K562 (cell line): ENCODE measurements around the gene ZFYVE1. TPM values are rescaled to one million over a fixed set of nuclear protein-coding genes. Genes with fewer than 3 reads are reported as not detected.
A peak's percentile ranks its signal among the peaks of the same experiment; 100 is the strongest.

ENCODE experiments used
- ATF1 ChIP-seq, 2 experiments: fragments of 450-650 bp in 1 of 2; IDR thresholded peaks; 2 replicates each; pipeline ENCODE4 v1.6.1; 2016; ENCODE audit warnings: missing compliant biosample characterization in 1 of 2, missing genetic modification characterization in 1 of 2
- BRD9 ChIP-seq: fragments of 450-650 bp; IDR thresholded peaks from 2 replicates; pipeline ENCODE4 v1.6.1; 2018; ENCODE audit warnings: low read depth; ENCODE audit not compliant: partially characterized antibody
- EGR1 ChIP-seq: fragments of 450-650 bp; conservative IDR thresholded peaks from 2 replicates; pipeline ENCODE4 v1.6.1; 2017; ENCODE audit warnings: mild to moderate bottlenecking
- HES1 ChIP-seq: fragments of 450-650 bp; IDR thresholded peaks from 2 replicates; pipeline ENCODE4 v1.6.1; 2016; ENCODE audit warnings: low read depth, mild to moderate bottlenecking, moderate library complexity
- HMGN3 ChIP-seq: IDR thresholded peaks from 2 replicates; pipeline ENCODE4 v1.6.1; 2011; ENCODE audit warnings: borderline replicate concordance, low read depth, mild to moderate bottlenecking, mixed read lengths, low read length; ENCODE audit not compliant: insufficient read length; ENCODE audit errors: extremely low read depth
- JUNB ChIP-seq: fragments of 450-650 bp; formaldehyde crosslinking; conservative IDR thresholded peaks from 2 replicates; pipeline ENCODE4 v1.4.0; 2020; ENCODE audit warnings: mild to moderate bottlenecking
- MAZ ChIP-seq, 2 experiments: fragments of 450-650 bp in 1 of 2; sonication (generic) in 1 of 2; formaldehyde crosslinking; IDR thresholded peaks in 1 of 2; conservative IDR thresholded peaks in 1 of 2; 2 replicates each; pipeline versions ENCODE4 v1.4.0 to v1.5.0; 2020; ENCODE audit warnings: mild to moderate bottlenecking in 1 of 2, missing genetic modification reagents in 1 of 2
- MGA ChIP-seq: fragments of 450-650 bp; IDR thresholded peaks from 2 replicates; pipeline ENCODE4 v1.6.1; 2016; ENCODE audit warnings: mild to moderate bottlenecking, moderate library complexity
- NRF1 ChIP-seq, 2 experiments: fragments of 450-650 bp; IDR thresholded peaks in 1 of 2; conservative IDR thresholded peaks in 1 of 2; 2 replicates each; pipeline ENCODE4 v1.6.1; 2014; ENCODE audit warnings: mild to moderate bottlenecking in 2 of 2
- RFX5 ChIP-seq: IDR thresholded peaks from 2 replicates; pipeline ENCODE4 v1.6.1; 2011; ENCODE audit warnings: low read depth, mild to moderate bottlenecking, improper control_type of control experiment, low read length
- SAFB ChIP-seq: fragments of 200-400 bp; formaldehyde crosslinking; IDR thresholded peaks from 2 replicates; pipeline ENCODE4 v1.6.1; 2017; ENCODE audit warnings: low read depth, low read length, borderline replicate concordance
- XRCC4 ChIP-seq: IDR thresholded peaks from one replicate; pipeline ENCODE4 v1.6.1; 2011; ENCODE audit not compliant: insufficient read depth, insufficient read length; ENCODE audit errors: extremely low read depth
- ZNF12 ChIP-seq: sonication (generic); formaldehyde crosslinking; IDR thresholded peaks from 2 replicates; pipeline ENCODE4 v1.4.0; 2020; ENCODE audit warnings: mild to moderate bottlenecking, missing genetic modification reagents
- ZNF511 ChIP-seq: sonication (generic); formaldehyde crosslinking; IDR thresholded peaks from 2 replicates; pipeline ENCODE4 v1.8.0; 2022; ENCODE audit warnings: mild to moderate bottlenecking, missing genetic modification reagents
- ZNF696 ChIP-seq: fragments of 250-450 bp; sonication (Bioruptor Pico); conservative IDR thresholded peaks from 2 replicates; pipeline ENCODE4 v1.4.0; 2020; ENCODE audit warnings: mild to moderate bottlenecking, moderate library complexity
- ZNF780A ChIP-seq: fragments of 250-450 bp; sonication (Bioruptor Pico); IDR thresholded peaks from 2 replicates; pipeline ENCODE4 v1.5.0; 2021; ENCODE audit warnings: mild to moderate bottlenecking
- polyA plus RNA-seq, 8 experiments: library from polyadenylated mRNA; depleted of rRNA in 4 of 8; stranded (reverse) in 5 of 8; unstranded in 3 of 8; fragments of >200 nt; fragmentation: Nextera tagmentation in 2 of 8; fragmentation: Illumina TruSeq in 1 of 8; extraction: Ambion mirVana in 2 of 8; extraction: Trizol in 1 of 8; gene quantifications; 2 replicates each; pipeline versions ENCODE4 v1.2.1 to v1.2.3, GENCODE V29; 2011 to 2014; ENCODE audit warnings: inconsistent platforms in 1 of 8, missing spikeins in 1 of 8
- total RNA-seq, 7 experiments: library from RNA; depleted of rRNA in 6 of 7; stranded (reverse); fragments of >200 nt in 6 of 7; fragmentation: Illumina TruSeq in 2 of 7; extraction: Trizol in 2 of 7; gene quantifications; 2 replicates each; pipeline versions ENCODE4 v1.2.1 to v1.2.3, GENCODE V29; 2011 to 2021; ENCODE audit warnings: low replicate concordance in 1 of 7

The ZFYVE1 gene
- total and polyA plus RNA-seq, 9 of the 15 experiments (the other 6 are each of a cell fraction or from before 2014, with no cell fraction given) = 0.62 to 5.5 (median 3.4) TPM

- peak; percentile 77 for TF ChIP-seq MGA
- TF ChIP-seq RFX5 = peak; percentile 68; the same call in 1 of the 2 replicates
- TF ChIP-seq HMGN3 = no peak
- TF ChIP-seq XRCC4 = no peak
- TF ChIP-seq ATF1 (CRISPR knock-in tag; IDR thresholded peaks at IDR 0.05) = no peak
- TF ChIP-seq ATF1 (tag; IDR thresholded peaks at IDR 0.05) = no peak; the same call in 1 of the 2 replicates
- peak in 1 of 2 experiments; percentile 46; a peak in 2 of 4 replicates for TF ChIP-seq MAZ (CRISPR knock-in tag; conservative IDR thresholded peaks at IDR 0.05 in 1 of 2, IDR thresholded peaks at IDR 0.05 in 1 of 2)
- TF ChIP-seq ZNF696 = no peak
- TF ChIP-seq JUNB = no peak
- TF ChIP-seq SAFB = no peak
- no peak for TF ChIP-seq HES1
- TF ChIP-seq NRF1 (conservative IDR thresholded peaks at IDR 0.05 in 1 of 2, IDR thresholded peaks at IDR 0.05 in 1 of 2) = no peak
- TF ChIP-seq ZNF12 = no peak
- no peak for TF ChIP-seq BRD9
- TF ChIP-seq ZNF780A = no peak
- TF ChIP-seq ZNF511 (CRISPR knock-in tag) = no peak
- no peak for TF ChIP-seq EGR1
These were observed 101.6 kb downstream of the ZFYVE1 start (continued) for GRCh38 chr14:72925171-72925759.
